Measurements from ENCODE around the gene MS4A3. TPM values are rescaled to one million over a fixed set of nuclear protein-coding genes. Genes with fewer than 3 reads are reported as not detected.
"Not testable (repeated sequence)": the region's sequence is repeated elsewhere in the genome, so short reads cannot be mapped to it uniquely, and the experiment has no call there.

The MS4A3 gene
- total RNA-seq (2014; rRNA removed; shearing (Covaris generic)): not detected in 2 replicates

GRCh38 chr11:60056349-60056969 lies at the start of gene MS4A3:
Gene MS4A3, plus strand, starts transcription at chr11:60056665. Its CDS starts 4,496 bp downstream, at chr11:60061161.
- no peak for DNase-seq (ENCODE audit: low read depth)

DNA sequence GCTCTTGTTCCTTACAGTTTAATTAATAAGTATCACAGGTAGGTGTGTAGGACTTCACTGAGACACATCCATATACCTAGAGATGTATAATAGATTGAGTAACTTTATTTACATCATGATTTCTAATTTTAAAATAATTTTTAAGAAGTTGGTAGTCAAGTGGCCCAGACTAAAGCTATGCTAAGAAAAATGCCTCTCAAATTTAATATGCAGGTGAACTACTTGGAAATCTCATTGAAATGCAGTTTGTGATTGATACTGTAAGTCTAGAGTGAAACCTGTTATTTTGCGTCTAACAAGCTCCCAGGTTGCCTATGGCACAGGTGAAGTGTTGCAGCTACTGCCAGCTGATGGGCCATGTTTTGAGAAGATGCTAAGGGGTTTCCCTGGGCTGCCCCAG lies 39.6 kb upstream of the MS4A3 start, which contains the start of gene OOSP4B:
Gene OOSP4B, plus strand, starts transcription at position 301 of the 400 bp plus-strand sequence.
- DNase-seq (ENCODE audit: low read depth): no peak

DNA sequence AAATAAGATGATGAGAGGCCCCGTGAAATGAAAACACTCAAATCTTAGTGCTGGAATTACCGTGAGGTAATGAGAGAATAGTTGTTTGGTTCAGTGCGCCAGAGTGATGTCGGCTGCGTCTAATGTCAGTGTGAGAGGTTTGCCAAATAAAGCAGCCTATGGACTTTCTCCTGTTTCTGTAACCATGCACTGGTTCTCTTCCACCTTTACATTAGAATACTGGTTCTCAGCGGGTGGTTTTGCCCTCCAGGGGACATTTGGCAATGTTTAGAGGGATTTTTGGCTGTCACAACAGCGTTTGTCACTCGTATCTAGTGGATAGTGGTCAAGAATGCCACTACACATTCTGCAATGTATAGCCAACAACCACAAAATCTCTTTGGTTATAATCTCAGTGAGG lies 38.4 kb upstream of the MS4A3 start:
- no peak for DNase-seq (ENCODE audit: low read depth)

- not testable (repeated sequence) for DNase-seq (ENCODE audit: low read depth)
Observed at GRCh38 chr11:60020376-60020775, 36.1 kb upstream of the MS4A3 start.

DNA sequence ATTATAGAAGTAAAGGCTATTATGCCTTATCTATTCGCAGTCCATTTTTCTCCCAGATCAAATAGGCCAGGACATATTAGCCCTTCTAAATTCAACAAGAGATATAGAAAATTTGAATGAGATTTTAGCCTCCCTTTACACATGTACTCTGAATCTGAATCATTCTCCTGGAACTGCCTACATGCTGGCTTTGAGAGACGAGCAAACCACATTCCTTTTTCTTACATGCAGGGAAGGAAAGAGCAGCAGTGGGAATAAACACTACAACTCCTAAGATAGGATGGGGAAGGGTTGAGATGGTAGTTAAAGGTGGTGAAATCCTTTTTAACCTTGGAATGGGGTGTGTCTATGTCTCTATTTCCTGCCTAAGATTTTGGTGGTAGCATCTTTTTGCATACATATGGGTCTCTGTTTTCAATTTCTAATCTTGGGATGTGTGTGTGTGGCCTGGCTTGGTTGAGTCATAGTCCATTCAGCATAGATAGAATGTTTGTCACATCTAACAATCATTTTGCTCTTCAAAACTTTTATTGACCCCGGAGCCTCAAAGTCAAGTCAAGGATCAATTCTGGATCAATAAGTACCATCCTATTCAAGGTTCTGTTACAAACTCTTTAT lies 27.3 kb upstream of the MS4A3 start:
- no peak for DNase-seq (ENCODE audit: low read depth)

DNA sequence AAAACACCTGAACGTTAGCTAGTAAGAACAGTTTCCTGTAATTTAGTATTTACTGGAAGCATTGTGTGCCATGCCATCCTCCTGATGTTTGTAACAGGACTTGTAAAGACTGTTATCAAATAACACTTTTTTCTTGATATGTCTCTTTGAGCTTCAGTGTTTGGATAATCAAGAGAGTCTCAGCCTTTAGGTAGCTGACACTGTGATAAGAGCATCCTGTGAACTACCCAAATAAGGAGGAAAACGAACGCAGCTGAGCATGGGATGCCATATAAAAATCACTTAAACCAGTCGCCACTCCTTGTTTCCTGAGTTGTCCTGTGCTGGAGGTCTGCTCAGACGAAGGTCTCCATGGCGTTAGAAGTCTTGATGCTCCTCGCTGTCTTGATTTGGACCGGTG lies 16.4 kb upstream of the MS4A3 start, which contains the start of gene OOSP2:
Gene OOSP2, plus strand, starts transcription at position 301 of the 400 bp plus-strand sequence. Its CDS starts 51 bp downstream, at position 352.
- no peak for DNase-seq (ENCODE audit: low read depth)

DNA sequence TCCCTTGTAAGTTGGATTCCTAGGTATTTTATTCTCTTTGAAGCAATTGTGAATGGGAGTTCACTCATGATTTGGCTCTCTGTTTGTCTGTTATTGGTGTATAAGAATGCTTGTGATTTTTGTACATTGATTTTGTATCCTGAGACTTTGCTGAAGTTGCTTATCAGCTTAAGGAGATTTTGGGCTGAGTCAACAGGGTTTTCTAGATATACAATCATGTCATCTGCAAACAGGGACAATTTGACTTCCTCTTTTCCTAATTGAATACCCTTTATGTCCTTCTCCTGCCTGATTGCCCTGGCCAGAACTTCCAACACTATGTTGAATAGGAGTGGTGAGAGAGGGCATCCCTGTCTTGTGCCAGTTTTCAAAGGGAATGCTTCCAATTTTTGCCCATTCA lies 6.0 kb upstream of the MS4A3 start:
- not testable (repeated sequence) for DNase-seq (ENCODE audit: low read depth)

DNA sequence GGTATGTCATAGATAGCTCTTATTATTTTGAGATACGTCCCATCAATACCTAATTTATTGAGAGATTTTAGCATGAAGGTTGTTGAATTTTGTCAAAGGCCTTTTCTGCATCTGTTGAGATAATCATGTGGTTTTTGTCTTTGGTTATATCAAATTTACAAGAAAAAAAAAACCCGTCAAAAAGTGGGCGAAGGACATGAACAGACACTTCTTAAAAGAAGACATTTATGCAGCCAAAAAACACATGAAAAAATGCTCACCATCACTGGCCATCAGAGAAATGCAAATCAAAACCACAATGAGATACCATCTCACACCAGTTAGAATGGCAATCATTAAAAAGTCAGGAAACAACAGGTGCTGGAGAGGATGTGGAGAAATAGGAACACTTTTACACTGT lies 5.6 kb upstream of the MS4A3 start:
- not testable (repeated sequence) for DNase-seq (ENCODE audit: low read depth)

DNA sequence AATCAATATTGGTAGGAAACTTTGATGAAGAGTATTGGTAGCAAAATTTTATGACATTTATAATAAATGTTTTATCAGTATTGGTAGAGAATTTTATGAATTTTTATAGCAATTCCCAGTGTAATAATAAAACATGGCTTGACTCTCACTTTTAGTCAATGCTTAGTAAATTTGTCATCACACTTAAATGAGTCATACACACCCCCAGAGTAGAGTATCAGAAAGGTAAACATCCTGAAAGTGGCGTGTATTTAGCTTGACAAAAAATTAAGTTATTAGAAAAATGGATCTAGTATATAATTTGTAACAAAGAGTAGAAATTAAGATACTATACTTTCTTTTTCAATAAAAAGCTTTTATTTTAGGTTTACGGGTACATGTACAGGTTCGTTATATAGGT lies 2.6 kb downstream of the MS4A3 start:
- peak; percentile 13 for DNase-seq (ENCODE audit: low read depth)

GRCh38 chr11:60059521-60060240 lies 3.2 kb downstream of the MS4A3 start:
- no peak for DNase-seq (ENCODE audit: low read depth)

DNA sequence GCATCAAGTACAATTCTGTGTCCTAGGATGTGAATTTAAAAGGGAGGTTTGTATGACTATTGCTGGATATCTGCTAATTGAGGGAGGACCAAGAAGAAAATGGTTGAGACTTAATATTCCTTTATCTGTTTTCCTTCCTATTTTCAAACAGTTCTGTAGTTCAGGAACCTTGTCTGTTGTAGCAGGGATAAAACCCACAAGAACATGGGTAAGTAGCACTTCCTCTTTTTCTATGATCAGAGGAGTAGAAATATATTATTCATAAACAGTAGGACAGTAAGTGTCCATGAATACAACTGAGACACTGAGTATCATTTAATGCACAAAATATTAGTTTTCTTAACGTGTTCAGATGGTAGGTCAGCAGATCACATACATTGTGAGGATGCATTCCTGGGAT lies 7.6 kb downstream of the MS4A3 start:
- DNase-seq (ENCODE audit: low read depth): no peak

- DNase-seq (ENCODE audit: low read depth): no peak
Observed at GRCh38 chr11:60065801-60066200, 9.3 kb downstream of the MS4A3 start.

GRCh38 chr11:60069450-60069849 lies 13.0 kb downstream of the MS4A3 start:
- DNase-seq (ENCODE audit: low read depth): no peak

- DNase-seq (ENCODE audit: low read depth): not testable (repeated sequence)
Observed at GRCh38 chr11:60071644-60072043, 15.2 kb downstream of the MS4A3 start.

DNA sequence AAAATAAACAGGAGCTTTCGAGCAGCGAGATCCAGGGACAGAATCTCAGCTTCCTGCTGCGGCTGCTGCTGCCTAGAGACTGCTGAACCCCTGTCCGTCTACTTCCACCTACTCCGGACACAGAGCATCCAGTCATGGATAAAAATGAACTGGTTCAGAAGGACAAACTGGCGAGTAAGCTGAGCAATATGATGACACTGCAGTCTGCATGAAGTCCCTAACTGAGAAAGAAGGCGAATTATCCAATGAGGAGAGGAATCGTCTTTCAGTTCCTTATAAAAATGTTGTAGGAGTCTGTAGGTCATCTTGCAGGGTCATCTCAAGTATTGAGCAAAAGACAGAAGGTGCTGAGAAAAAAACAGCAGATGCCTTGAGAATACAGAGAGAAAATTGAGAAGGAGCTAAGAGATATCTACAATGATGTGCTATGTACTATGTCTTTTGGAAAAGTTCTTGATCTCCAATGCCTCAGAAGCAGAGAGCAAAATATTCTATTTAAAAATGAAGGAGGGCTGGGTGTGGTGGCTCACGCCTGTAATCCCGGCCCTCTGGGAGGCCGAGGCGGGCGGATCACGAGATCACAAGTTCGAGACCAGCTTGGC lies 20.9 kb downstream of the MS4A3 start:
- no peak for DNase-seq (ENCODE audit: low read depth)

DNA sequence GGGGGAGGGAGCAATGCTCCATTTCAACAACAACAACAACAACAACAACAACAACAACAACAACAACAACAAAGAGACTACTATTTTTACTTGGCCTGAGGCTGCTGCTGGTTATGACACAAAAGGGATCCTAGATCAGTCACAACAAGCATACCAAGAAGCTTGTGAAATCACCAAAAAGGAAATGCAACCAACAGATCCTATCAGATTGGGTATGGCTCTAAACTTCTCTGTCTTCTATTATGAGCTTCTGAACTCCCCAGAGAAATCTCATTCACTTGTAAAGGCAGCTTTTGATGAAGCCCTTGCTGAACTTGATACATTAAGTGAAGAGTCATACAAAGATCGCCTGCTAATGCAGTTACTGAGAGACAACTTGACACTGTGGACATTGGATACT lies 21.5 kb downstream of the MS4A3 start:
- no peak for DNase-seq (ENCODE audit: low read depth)

GRCh38 chr11:60078745-60079144 lies 22.3 kb downstream of the MS4A3 start:
- no peak for DNase-seq (ENCODE audit: low read depth)

DNA sequence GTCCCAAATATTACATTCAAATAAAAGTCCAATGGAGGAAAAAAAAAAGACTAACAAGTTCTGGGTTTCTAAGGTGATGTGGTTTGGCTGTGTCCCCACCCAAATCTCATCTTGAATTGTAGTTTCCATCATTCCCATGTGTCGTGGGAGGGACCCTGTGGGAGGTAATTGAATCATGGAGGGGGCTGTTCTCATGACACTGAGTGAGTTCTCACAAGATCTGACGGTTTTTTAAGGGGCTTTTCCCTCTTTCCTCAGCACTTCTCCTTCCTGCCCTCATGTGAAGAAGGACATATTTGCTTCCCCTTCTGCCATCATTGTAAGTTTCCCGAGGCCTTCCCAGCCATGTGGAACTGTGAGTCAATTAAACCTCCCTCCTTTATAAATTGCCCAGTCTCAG lies 24.1 kb downstream of the MS4A3 start:
- DNase-seq (ENCODE audit: low read depth): no peak

DNA sequence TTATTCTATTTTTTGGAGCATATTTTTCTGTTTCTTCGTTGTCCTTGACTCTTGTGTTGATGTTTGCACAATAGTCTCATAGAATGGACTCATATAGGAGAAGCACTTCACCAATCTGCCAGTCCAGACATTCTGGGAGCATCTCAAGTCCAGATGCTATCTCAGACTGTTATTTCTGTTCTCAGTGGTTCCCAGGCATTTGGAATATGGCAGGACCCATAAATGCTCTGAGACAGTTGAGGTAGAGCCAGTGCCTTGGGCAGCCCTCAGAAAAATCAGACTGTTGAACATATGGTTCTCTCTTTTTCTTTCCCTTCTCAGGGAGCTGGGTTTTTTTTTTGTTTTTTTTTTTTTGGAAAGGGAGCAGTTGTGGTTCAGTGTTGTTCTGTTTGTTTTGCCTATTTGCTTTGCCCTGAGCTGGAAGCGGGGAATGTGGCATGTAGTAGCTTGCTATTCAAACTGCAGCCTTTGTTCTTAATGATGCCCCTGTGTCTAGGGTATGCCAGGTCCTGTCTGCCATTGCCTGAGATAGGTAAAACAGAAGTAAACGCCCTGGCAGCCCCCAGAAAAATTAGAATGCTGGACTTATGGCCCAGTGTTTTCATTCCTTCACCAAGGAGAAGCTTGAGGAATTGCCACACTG lies 28.3 kb downstream of the MS4A3 start:
- DNase-seq (ENCODE audit: low read depth): no peak

- DNase-seq (ENCODE audit: low read depth): no peak
Observed at GRCh38 chr11:60085909-60086308, 29.4 kb downstream of the MS4A3 start.

- DNase-seq (ENCODE audit: low read depth): no peak
Observed at GRCh38 chr11:60087239-60087638, 30.8 kb downstream of the MS4A3 start.

DNA sequence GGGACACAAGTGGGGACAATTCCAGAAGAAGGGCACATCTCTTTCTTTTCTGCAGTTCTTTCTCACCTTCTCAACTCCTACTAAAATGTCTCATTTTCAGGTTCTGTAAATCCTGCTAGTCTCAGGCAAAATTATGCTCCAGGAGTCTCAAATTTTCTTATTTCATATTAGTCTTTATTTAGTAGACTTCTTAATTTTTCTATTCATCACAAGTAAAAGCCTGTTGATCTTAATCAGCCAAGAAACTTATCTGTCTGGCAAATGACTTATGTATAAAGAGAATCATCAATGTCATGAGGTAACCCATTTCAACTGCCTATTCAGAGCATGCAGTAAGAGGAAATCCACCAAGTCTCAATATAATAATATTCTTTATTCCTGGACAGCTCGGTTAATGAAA lies 31.9 kb downstream of the MS4A3 start, which contains the start of gene MS4A2:
Gene MS4A2, plus strand, starts transcription at position 301 of the 400 bp plus-strand sequence. CDS start 102 bp downstream, outside the sequence.
- no peak for DNase-seq (ENCODE audit: low read depth)
